GM13977 (cell line): Measurements from ENCODE around the gene HIP1.

Source experiments
- DNase-seq: peaks from one replicate; pipeline ENCODE4 v3.0.0; 2012; ENCODE audit warnings: low spot score
- in situ Hi-C: fragments of 300-500 bp; cut with MboI; formaldehyde crosslinking; loops from one replicate; pipeline ENCODE4 v1.12.0; 2022; ENCODE audit warnings: low sequenced_read_pairs, low pct_unique_long_range_greater_than_20kb, mixed read lengths, inconsistent platforms; ENCODE audit not compliant: unreplicated experiment
- TF ChIP-seq, protein P1 (sequence below): IDR thresholded peaks from 2 replicates; pipeline ENCODE4 v1.5.1; 2012; ENCODE audit warnings: mild to moderate bottlenecking, control low read depth; ENCODE audit not compliant: insufficient read depth; ENCODE audit errors: extremely low read depth, missing control alignments

The HIP1 gene

GRCh38 chr7:75735581-75736350, 3.0 kb downstream of the HIP1 start:
- DNase-seq: no peak
- in situ Hi-C loops: no loop called here
- TF ChIP-seq, protein P1, sequence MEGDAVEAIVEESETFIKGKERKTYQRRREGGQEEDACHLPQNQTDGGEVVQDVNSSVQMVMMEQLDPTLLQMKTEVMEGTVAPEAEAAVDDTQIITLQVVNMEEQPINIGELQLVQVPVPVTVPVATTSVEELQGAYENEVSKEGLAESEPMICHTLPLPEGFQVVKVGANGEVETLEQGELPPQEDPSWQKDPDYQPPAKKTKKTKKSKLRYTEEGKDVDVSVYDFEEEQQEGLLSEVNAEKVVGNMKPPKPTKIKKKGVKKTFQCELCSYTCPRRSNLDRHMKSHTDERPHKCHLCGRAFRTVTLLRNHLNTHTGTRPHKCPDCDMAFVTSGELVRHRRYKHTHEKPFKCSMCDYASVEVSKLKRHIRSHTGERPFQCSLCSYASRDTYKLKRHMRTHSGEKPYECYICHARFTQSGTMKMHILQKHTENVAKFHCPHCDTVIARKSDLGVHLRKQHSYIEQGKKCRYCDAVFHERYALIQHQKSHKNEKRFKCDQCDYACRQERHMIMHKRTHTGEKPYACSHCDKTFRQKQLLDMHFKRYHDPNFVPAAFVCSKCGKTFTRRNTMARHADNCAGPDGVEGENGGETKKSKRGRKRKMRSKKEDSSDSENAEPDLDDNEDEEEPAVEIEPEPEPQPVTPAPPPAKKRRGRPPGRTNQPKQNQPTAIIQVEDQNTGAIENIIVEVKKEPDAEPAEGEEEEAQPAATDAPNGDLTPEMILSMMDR: no peak

- TF ChIP-seq, protein P1: no peak
- in situ Hi-C loops: no loop called here
- DNase-seq: no peak
These were observed 3.9 kb downstream of the HIP1 start for GRCh38 chr7:75734586-75735458.

DNA sequence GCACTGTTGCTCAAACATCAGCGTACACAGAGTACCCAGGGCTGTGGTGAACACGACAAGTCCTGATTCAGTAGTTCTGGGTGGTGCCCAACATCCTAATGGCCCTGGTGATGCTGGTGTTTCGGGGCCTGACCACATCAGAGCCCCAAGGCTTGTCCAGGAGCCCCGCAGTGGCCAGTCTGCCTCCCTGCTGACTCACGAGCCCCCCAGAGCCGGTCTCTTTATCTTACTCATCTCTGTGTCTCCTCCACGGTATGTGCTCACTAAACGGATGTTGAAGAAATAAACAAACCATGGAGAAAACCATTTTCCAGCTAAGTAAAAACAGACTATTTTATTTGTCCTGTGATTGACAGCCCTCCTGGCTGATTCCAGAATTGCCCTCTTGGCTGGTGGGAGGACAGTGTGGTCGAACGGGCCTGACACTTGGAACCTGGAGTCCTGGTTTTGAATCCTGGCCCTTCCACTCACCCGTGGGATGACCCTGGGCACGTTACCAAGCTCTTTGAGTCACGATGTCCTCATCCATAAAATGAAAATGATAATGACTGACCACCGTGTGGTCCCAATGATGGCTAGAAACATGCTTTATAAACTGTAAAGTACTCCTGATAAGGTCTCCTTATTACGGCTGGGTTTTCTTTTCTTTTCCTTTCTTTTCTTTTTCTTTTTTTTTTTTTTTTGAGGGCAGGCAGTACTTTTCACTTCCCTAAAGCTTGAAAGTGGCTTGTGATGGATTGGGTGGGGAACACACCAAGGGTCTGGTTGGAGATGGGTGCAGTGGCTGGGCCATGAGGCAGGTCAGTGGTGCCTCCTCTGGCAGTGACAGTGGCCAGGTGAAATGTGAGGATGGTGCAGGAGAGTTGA, 5.7 kb downstream of the HIP1 start:
- TF ChIP-seq, protein P1: no peak
- DNase-seq: no peak
- in situ Hi-C loops: no loop called here

DNA sequence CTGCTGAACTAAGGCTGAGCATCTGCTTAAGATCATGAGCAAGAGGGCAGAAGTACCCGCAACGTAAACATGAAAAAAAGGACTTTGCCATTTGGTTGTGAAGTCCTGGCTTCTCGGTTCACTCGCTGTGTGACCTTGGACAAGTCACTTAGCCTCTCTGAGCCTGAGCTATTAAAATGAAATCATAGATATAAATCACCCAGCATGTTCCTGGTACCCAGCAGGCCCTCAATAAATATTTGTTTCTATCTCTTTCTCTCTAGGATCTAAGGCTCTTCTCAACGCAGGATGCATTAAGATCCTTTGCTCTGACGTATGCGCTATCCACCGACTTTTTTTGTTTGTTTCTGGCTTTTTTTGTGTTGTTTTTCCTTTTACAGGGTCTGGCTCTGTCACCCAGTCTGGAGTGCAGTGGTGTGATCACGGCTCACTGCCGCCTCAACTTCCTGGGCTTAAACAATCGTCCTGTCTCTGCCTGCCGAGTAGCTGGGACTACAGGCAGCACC, 6.7 kb downstream of the HIP1 start:
- in situ Hi-C loops: no loop called here
- DNase-seq: no peak
- TF ChIP-seq, protein P1: no peak

DNA sequence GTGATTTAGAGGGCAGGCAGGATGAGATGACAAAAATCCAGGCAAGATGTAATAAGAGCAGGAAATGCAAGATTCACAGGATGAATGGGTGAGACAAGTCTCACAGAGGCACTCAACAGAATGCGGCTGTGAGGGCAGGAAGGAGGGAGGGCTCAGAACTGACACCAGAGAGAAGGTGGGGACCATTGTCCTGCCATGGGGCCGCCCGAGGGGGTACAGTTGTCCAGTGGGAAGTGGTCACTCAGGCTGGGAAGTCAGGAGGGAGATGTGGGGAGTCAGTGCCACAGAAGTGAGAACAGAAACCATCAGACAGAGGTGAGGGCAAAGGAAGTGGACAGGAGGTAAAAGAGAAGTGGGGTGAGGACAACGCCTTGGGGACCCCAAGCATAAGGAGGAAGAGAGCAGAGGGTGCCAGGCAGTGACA, 8.9 kb downstream of the HIP1 start:
- no peak for DNase-seq
- TF ChIP-seq, protein P1: no peak
- in situ Hi-C loops: no loop called here
